NT2/D1 (cell line): ENCODE data around the gene FBXO10.

Experiments used
- SUZ12 ChIP-seq: IDR thresholded peaks from 2 replicates; pipeline ENCODE4 v1.6.1; 2011; ENCODE audit not compliant: insufficient read length, insufficient read depth; ENCODE audit errors: extremely low read depth
- YY1 ChIP-seq: IDR thresholded peaks from 2 replicates; pipeline ENCODE4 v1.6.1; 2011; ENCODE audit not compliant: insufficient read length, insufficient read depth
- ZNF274 ChIP-seq: IDR thresholded peaks from 2 replicates; pipeline ENCODE4 v1.6.1; 2011; ENCODE audit warnings: mild to moderate bottlenecking, low read depth, low read length

DNA sequence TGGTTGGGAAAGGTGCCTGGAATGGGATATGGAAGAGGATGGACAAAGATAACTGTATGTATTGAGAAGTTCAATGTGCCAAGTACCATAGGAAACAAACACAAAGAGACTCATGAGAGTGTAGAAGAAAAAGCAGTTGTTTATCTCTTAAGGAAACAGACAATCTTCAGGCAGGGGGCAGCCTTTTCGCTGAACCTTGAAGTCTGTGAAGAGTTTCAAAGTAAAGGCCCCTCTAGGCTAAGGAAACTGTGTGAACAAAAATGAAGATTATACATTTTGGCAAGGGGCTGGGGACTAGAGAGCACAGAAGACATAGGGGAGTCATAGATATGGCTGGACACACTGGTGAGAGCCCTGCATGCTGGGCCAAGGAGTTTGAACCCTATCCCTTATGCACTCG, 47.1 kb upstream of the FBXO10 start:
- TF ChIP-seq YY1 (no peak), SUZ12 (no peak), ZNF274 (no peak)
